GM18870 (cell line): Measurements from ENCODE around the gene BTG4.

Experiments
- ATAC-seq: cut with Tn5 transposase; IDR thresholded peaks from one replicate; pipeline ENCODE4 v1.9.1; 2021; ENCODE audit warnings: moderate library complexity; ENCODE audit not compliant: unreplicated experiment

BTG4 gene

DNA sequence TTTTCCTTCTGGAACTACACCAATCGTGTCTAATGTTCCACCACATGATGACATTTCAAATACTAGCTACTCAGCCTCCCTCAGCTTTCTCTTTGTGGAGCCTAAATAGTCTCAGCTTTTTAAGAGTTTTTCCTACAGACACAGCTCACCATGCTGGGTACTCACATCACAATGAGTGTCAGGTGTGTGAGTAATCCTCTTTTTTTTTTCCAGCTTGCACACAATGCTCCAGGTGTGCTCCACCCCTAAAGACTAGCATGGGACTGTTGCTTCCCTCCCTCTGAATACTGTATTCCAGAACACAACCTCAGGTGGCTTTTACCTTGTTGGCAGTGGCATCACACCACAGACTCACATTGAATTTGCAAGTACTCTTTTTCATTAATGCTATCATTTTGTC lies 11.7 kb downstream of the BTG4 start:
- no peak for ATAC-seq

DNA sequence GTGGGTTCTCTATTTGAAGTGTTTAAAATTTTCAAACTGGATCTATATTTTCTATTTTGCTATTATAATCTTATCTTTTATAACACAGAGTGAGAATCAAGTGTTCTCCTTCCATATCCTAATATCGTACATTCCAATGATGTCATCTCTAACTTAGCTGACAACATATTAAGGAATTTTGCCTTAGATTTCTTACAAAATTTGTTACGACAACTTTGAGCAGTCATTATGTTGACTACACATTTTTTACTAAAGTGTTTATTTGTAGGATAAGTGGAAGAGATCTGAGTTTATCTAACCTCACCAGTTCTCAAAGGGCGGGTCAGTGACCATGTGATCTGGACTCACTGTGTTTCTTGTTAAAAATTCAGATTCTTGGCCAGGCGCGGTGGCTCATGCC lies 12.7 kb downstream of the BTG4 start:
- no peak for ATAC-seq

GRCh38 chr11:111494040-111494439 lies 18.1 kb downstream of the BTG4 start:
- no peak for ATAC-seq

DNA sequence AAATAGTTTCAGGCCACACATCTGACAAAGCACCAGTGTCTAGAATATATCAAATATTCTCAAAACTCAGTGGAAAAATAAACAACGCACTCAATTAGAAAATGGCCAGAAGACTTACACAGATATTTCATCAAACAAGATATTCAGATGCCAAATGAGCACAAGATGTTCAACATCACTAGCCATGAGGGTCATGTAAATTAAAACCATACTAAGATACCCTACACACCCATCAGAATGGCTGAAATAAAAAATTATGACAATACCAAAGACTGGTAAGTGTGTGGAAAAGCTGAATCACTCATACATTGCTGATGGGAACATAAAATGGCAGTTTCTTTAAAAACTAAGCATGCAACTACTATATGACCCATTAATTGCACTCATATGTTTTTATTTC lies 21.7 kb downstream of the BTG4 start:
- no peak for ATAC-seq

- no peak for ATAC-seq
These were observed 28.8 kb downstream of the BTG4 start for GRCh38 chr11:111483431-111483830.

GRCh38 chr11:111479666-111480065 lies 32.5 kb downstream of the BTG4 start:
- no peak for ATAC-seq

- no peak for ATAC-seq
These were observed 34.3 kb downstream of the BTG4 start for GRCh38 chr11:111477898-111478297.

DNA sequence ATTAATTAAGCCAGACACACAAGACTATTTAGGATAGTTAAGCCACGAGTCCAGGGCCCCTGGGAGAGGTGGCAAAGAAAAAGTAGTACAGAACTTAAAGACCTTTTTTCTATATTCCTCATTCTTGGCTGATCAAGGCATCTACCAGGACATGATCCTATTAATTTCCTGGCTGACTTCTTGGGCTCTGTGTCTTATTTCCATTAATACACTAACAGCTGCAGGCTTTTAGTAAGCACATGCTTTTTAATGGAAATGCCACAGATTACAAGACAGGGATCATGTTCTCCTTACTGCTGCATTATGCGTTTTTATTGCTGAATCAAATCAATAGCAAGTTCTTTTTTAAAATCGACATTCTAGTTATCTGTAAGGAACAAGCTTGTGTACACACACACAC lies 35.2 kb downstream of the BTG4 start:
- no peak for ATAC-seq

- no peak for ATAC-seq
These were observed 35.8 kb downstream of the BTG4 start for GRCh38 chr11:111476366-111476765.

DNA sequence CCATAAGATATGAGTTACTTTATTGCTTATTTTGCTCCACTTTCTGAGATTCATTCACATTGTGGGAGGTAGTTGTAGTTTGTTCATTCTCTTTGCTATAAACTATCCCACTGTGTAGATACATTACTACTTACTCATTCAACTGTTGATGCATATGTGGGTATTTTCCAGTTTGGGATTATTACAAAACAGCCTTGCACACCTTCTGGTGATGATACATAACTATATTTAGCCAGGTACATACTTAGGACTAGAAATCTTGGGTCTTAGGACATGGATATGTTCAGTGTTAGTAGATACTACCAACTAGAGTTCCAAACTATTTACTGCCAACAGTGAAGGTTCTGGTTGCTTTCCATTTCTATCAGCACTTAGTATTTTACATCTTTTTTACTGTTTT lies 37.8 kb downstream of the BTG4 start:
- ATAC-seq: no peak

DNA sequence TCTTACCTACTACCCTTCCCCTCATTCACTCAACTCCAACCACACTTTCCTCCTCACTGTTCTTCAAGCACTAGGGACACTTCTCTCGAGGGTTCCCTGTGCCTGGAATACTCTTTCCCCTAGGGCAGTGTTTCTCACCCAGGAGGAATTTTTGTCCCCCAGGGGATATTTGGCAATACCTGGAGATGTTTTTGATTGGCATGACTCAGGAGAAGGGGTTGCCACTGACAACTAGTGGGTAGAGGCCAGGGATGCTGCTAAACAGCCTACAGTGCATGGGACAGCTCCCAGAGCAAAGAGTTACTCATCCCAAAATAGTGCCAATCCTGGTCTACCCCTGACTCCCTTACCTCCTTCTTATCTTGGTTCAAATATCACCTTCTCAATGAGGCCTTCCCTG lies 40.0 kb downstream of the BTG4 start:
- no peak for ATAC-seq

GRCh38 chr11:111469200-111469599 lies 43.0 kb downstream of the BTG4 start:
- ATAC-seq: no peak

DNA sequence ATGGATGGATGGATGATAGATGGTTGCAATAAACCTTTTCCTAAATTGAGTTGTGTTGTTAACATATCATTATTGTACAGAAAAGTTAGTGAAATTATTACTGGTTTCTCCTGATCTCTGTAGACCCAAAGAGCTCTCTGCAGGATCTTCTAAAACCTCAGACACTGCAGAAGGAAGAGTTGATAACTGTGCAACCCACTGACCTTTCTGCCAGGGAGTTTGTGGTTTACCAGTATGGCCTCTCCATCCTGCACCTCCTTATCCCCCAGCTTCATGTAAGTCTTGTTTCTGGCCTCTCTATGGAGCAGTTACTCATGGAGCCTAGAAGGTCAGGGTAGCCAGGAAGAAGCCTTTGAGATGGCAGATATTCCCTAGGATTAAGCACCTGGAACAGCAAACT lies 45.6 kb downstream of the BTG4 start:
- ATAC-seq: no peak

DNA sequence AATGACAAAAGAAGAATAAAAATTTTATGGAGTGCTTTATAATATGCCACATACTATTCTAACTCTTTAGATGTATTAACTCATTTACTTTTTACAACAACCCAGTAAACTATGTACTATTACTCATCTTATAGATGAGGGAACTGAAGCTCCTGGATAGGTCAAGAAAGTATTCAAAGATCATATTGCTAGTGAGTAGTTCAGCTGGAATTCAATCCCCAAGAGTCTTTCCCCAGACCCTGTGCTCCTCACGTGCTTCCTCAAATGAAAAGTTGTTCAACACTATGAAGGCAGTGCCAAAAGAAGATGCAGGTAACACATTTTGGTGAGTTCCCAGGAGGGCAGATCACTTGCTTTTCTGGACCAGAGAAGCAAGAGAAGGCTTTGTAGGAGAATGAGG lies 46.8 kb downstream of the BTG4 start:
- ATAC-seq: no peak

GRCh38 chr11:111463276-111463675 lies 48.9 kb downstream of the BTG4 start:
- ATAC-seq: no peak

DNA sequence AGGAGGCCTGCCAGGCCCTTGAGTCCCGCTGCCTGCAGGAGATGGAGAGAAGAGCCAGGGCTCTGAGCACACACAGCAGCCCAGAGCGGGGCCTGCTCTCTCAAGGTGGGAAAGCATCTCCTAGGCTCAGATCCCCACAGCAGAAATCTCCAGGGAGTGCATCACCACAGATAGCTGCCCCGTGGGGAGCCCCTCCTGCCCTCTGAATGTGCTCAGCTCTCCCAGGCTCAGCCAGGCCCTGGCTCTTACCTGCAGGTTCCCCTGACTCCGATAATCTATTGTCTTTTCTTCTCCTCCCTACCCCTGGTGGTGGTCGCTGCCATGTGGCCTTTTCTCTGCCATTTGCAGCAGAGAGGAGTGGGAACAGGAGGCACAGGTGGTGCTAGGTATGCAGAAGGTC lies 49.9 kb downstream of the BTG4 start:
- ATAC-seq: no peak

GRCh38 chr11:111461460-111462235 lies 50.5 kb downstream of the BTG4 start:
- ATAC-seq: no peak

DNA sequence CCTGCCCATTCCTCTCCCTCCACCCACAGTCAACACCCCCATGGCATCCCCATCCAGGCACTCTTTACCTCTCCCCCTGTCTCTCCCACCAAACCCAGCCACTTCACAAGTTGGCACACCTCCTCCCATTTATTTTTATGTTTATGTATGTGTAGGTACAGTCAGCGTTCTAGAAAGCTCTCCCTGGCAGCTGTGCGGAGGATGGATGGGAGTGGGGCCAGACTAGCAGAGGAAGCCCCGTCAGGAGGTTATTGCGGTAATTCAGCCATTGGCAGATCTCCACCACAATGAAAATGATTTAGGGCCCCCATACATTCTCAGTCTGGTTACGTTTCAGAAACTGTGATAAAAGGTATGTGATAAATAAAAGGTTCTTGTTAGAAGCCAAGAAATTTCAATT lies 51.3 kb downstream of the BTG4 start:
- ATAC-seq: no peak

DNA sequence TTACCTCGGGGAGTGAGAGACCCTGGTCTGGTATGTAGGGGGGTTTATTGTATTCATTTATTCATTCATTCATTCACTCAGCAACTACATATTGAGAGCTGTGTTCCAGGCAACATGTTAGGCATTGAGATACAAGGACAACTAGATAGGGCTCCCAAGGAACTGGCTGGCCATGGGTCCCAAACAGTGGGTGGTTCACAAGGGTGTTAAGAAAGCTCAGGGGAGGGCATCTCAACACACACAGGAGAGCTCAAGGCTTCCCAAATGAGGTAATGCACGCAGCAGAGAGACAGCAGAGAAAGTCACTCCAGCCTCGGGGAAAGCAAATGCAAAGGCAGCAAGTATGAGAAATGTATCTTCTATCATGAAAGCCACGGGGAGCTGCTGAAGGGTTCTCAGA lies 51.8 kb downstream of the BTG4 start:
- ATAC-seq: no peak

DNA sequence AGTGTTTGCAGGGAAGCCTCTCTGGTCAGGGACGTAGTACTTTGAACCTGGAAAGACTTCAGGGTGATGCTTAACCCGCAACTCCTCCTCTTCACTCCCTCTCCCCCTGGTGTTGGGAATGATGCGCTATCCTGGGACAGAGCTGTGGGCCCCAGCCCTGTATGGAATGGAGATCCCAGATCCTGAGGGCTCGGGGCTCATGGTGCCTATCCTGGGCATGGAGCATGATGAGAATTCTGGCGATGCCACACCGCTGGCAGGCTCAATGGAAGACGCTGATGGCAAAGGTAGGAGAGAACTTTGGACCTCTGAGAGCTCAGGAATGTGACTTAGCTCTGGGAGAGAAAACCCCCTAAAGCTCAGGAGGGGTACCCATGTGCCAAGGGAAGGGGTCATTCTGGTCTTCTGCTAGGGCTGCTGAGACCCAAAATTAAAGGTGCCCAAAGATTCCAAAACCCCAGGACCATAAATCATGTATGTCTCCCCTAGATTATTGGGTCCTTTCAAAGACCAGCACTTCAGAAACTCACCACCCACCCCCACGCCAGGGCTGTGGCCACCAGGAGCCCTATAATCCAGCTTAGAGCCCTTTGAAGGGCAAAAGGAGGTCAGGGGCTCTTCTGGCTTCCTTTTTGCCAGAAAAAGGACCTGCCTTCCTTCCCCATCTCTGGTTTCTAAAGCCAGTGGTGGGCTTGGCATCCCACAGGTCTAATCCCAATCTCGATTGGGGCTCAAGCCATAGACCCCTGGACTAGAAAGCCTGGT lies 52.5 kb downstream of the BTG4 start:
- ATAC-seq: no peak

GRCh38 chr11:111457731-111458368 lies 54.3 kb downstream of the BTG4 start:
- ATAC-seq: no peak
